HUDEP-2 (cell line): Measurements from ENCODE around the gene CCNDBP1.
"Not testable (repeated sequence)": the region's sequence is repeated elsewhere in the genome, so short reads cannot be mapped to it uniquely, and the experiment has no call there.

Experiments
- DNase-seq, 76 experiments: peaks; one replicate each; lab custom pipeline; 2025; ENCODE audit not compliant: unreplicated experiment in 76 of 76; lab: John Stamatoyannopoulos, UW

CCNDBP1 gene

GRCh38 chr15:43190178-43190577 is 5.0 kb downstream of the CCNDBP1 start:
- no peak for DNase-seq

- DNase-seq = no peak
These were observed 8.5 kb downstream of the CCNDBP1 start for GRCh38 chr15:43193710-43194109.

- no peak for DNase-seq
These were observed 9.6 kb downstream of the CCNDBP1 start for GRCh38 chr15:43194795-43195194.

GRCh38 chr15:43196760-43197548 is 11.8 kb downstream of the CCNDBP1 start:
- DNase-seq = no peak

- DNase-seq = not testable (repeated sequence)
These were observed 12.6 kb downstream of the CCNDBP1 start for GRCh38 chr15:43197773-43198172.

GRCh38 chr15:43198556-43198955 is 13.4 kb downstream of the CCNDBP1 start:
- not testable (repeated sequence) for DNase-seq

GRCh38 chr15:43198992-43199391 is 13.8 kb downstream of the CCNDBP1 start:
- no peak for DNase-seq

GRCh38 chr15:43199945-43200488 is 14.8 kb downstream of the CCNDBP1 start:
- no peak for DNase-seq

GRCh38 chr15:43204016-43204901 is 19.1 kb downstream of the CCNDBP1 start:
- peak in 47 of 76 experiments; percentile 5 to 56 (median 29) for DNase-seq

GRCh38 chr15:43206054-43206453 is 20.9 kb downstream of the CCNDBP1 start:
- no peak for DNase-seq

GRCh38 chr15:43207024-43207423 is 21.8 kb downstream of the CCNDBP1 start:
- DNase-seq = no peak

GRCh38 chr15:43208052-43209002 is 23.1 kb downstream of the CCNDBP1 start:
- no peak for DNase-seq

- DNase-seq = peak in 2 of 76 experiments; percentile 9 to 19
These were observed 24.0 kb downstream of the CCNDBP1 start for GRCh38 chr15:43209059-43209824.

- no peak for DNase-seq
These were observed 25.1 kb downstream of the CCNDBP1 start for GRCh38 chr15:43210172-43210745.

- DNase-seq = no peak
These were observed 25.6 kb downstream of the CCNDBP1 start for GRCh38 chr15:43210807-43211206.

- DNase-seq = no peak
These were observed 26.1 kb downstream of the CCNDBP1 start for GRCh38 chr15:43211224-43211735.

- DNase-seq = no peak
These were observed 27.1 kb downstream of the CCNDBP1 start for GRCh38 chr15:43212299-43212698.

GRCh38 chr15:43212951-43213350 is 27.7 kb downstream of the CCNDBP1 start:
- no peak for DNase-seq

- no peak for DNase-seq
These were observed 28.3 kb downstream of the CCNDBP1 start for GRCh38 chr15:43213466-43213865.
